HepG2 (cell line): Measurements from ENCODE around the gene TEX19. TPM values are rescaled to one million over a fixed set of nuclear protein-coding genes. Genes with fewer than 3 reads are reported as not detected.

ENCODE experiments used
- GABPB1 ChIP-seq: IDR thresholded peaks from 2 replicates; pipeline ENCODE4 v1.6.1; 2016; ENCODE audit warnings: mild to moderate bottlenecking, missing genetic modification reagents, moderate library complexity, missing compliant biosample characterization
- HNF1A ChIP-seq, 2 experiments: sonication (generic) in 1 of 2; formaldehyde crosslinking in 1 of 2; IDR thresholded peaks; 2 replicates each; pipeline versions ENCODE4 v1.4.0 to v1.6.1; 2016 to 2020; ENCODE audit warnings: borderline replicate concordance in 1 of 2, low read depth in 1 of 2, mild to moderate bottlenecking in 1 of 2, missing genetic modification reagents in 1 of 2
- KLF9 ChIP-seq: IDR thresholded peaks from 2 replicates; pipeline ENCODE4 v1.6.1; 2016; ENCODE audit warnings: low read depth
- XBP1 ChIP-seq: sonication (generic); formaldehyde crosslinking; IDR thresholded peaks from 2 replicates; pipeline ENCODE4 v1.5.0; 2020; ENCODE audit warnings: missing genetic modification reagents
- ZNF260 ChIP-seq: sonication (generic); formaldehyde crosslinking; IDR thresholded peaks from 2 replicates; pipeline ENCODE4 v1.4.0; 2020; ENCODE audit warnings: missing genetic modification reagents, low read depth, mild to moderate bottlenecking, borderline replicate concordance
- ZNF274 ChIP-seq: sonication (generic); formaldehyde crosslinking; IDR thresholded peaks from 2 replicates; pipeline ENCODE4 v1.5.1; 2020; ENCODE audit warnings: mild to moderate bottlenecking, missing genetic modification reagents
- ZNF615 ChIP-seq: sonication (generic); formaldehyde crosslinking; IDR thresholded peaks from 2 replicates; pipeline ENCODE4 v1.5.0; 2020; ENCODE audit warnings: mild to moderate bottlenecking, missing genetic modification reagents, borderline replicate concordance
- ZSCAN9 ChIP-seq: IDR thresholded peaks from 2 replicates; pipeline ENCODE4 v1.6.1; 2016; ENCODE audit warnings: borderline replicate concordance
- polyA plus RNA-seq, 8 experiments: library from polyadenylated mRNA; depleted of rRNA in 3 of 8; stranded (reverse) in 7 of 8; unstranded in 1 of 8; fragments of >200 nt; fragmentation: Illumina TruSeq in 4 of 8; extraction: Trizol in 4 of 8; gene quantifications; 2 replicates each; pipeline versions ENCODE4 v1.2.1 to v1.2.3, GENCODE V29; 2011 to 2016; ENCODE audit warnings: low read depth in 4 of 8, missing spikeins in 1 of 8, mixed read lengths in 1 of 8; ENCODE audit not compliant: insufficient read depth in 1 of 8
- total RNA-seq, 5 experiments: library from RNA; depleted of rRNA; stranded (reverse); fragments of >200 nt; fragmentation: Illumina TruSeq; extraction: Trizol; gene quantifications; 2 replicates each; pipeline ENCODE4 v1.2.3, GENCODE V29; 2016; ENCODE audit warnings: low read depth in 1 of 5
- TF ChIP-seq, protein P1 (sequence below): sonication (generic); formaldehyde crosslinking; IDR thresholded peaks from 2 replicates; pipeline ENCODE4 v1.5.1; 2020; ENCODE audit warnings: missing genetic modification reagents, mild to moderate bottlenecking, borderline replicate concordance
- TF ChIP-seq, protein P2 (sequence below): sonication (generic); formaldehyde crosslinking; IDR thresholded peaks from 2 replicates; pipeline ENCODE4 v1.5.1; 2020; ENCODE audit warnings: mild to moderate bottlenecking, missing genetic modification reagents, borderline replicate concordance

TEX19 gene
- total and polyA plus RNA-seq, 2 of the 13 experiments (the other 11 are each of a cell fraction or from before 2014, with no cell fraction given): 1.3 to 6.0 TPM

- TF ChIP-seq, protein P1, sequence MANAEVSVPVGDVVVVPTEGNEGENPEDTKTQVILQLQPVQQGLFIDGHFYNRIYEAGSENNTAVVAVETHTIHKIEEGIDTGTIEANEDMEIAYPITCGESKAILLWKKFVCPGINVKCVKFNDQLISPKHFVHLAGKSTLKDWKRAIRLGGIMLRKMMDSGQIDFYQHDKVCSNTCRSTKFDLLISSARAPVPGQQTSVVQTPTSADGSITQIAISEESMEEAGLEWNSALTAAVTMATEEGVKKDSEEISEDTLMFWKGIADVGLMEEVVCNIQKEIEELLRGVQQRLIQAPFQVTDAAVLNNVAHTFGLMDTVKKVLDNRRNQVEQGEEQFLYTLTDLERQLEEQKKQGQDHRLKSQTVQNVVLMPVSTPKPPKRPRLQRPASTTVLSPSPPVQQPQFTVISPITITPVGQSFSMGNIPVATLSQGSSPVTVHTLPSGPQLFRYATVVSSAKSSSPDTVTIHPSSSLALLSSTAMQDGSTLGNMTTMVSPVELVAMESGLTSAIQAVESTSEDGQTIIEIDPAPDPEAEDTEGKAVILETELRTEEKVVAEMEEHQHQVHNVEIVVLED (CRISPR knock-in tag): peak; percentile 58
- TF ChIP-seq ZNF615 (CRISPR knock-in tag) (no peak), KLF9 (CRISPR knock-in tag) (0 out of 2 replicates have a peak, but pooled peaks have one; percentile 6), XBP1 (no peak), ZNF274 (peak; percentile 89), GABPB1 (CRISPR knock-in tag) (peak; percentile 45), HNF1A (IDR thresholded peaks at IDR 0.05; ENCODE audit: low read depth) (no peak), HNF1A (CRISPR knock-in tag; IDR thresholded peaks at IDR 0.05; ENCODE audit: borderline replicate concordance) (no peak), ZNF260 (CRISPR knock-in tag) (peak; percentile 8; the same call in 1 of the 2 replicates), ZSCAN9 (peak; percentile 69; the same call in 1 of the 2 replicates)
- TF ChIP-seq, protein P2, sequence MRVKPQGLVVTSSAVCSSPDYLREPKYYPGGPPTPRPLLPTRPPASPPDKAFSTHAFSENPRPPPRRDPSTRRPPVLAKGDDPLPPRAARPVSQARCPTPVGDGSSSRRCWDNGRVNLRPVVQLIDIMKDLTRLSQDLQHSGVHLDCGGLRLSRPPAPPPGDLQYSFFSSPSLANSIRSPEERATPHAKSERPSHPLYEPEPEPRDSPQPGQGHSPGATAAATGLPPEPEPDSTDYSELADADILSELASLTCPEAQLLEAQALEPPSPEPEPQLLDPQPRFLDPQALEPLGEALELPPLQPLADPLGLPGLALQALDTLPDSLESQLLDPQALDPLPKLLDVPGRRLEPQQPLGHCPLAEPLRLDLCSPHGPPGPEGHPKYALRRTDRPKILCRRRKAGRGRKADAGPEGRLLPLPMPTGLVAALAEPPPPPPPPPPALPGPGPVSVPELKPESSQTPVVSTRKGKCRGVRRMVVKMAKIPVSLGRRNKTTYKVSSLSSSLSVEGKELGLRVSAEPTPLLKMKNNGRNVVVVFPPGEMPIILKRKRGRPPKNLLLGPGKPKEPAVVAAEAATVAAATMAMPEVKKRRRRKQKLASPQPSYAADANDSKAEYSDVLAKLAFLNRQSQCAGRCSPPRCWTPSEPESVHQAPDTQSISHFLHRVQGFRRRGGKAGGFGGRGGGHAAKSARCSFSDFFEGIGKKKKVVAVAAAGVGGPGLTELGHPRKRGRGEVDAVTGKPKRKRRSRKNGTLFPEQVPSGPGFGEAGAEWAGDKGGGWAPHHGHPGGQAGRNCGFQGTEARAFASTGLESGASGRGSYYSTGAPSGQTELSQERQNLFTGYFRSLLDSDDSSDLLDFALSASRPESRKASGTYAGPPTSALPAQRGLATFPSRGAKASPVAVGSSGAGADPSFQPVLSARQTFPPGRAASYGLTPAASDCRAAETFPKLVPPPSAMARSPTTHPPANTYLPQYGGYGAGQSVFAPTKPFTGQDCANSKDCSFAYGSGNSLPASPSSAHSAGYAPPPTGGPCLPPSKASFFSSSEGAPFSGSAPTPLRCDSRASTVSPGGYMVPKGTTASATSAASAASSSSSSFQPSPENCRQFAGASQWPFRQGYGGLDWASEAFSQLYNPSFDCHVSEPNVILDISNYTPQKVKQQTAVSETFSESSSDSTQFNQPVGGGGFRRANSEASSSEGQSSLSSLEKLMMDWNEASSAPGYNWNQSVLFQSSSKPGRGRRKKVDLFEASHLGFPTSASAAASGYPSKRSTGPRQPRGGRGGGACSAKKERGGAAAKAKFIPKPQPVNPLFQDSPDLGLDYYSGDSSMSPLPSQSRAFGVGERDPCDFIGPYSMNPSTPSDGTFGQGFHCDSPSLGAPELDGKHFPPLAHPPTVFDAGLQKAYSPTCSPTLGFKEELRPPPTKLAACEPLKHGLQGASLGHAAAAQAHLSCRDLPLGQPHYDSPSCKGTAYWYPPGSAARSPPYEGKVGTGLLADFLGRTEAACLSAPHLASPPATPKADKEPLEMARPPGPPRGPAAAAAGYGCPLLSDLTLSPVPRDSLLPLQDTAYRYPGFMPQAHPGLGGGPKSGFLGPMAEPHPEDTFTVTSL (CRISPR knock-in tag): no peak
Observed at GRCh38 chr17:82317394-82318168, 41.5 kb upstream of the TEX19 start, which contains the start of gene CD7 (continued).
